ENCODE results near the gene IQSEC3. TPM values are rescaled to one million over a fixed set of nuclear protein-coding genes. Genes with fewer than 3 reads are reported as not detected.

Gene IQSEC3
- total RNA-seq, 1 donor from 2014 or later: 4.6 TPM

GRCh38 chr12:188910-189621 is 122.5 kb downstream of the IQSEC3 start:
- H3K9me3 ChIP-seq: no peaks in the 10 kb centered on the region
- ATAC-seq: peak; percentile 92
- DNase-seq: peak; percentile 80
- intact Hi-C loops (cut with DNase I): no loop called here
- peak overlapping the region; percentile 42 for H3K4me3 ChIP-seq
- peaks cover 5% of the 10 kb centered on the region for H3K4me1 ChIP-seq
- H3K27me3 ChIP-seq: peaks cover 9% of the 10 kb centered on the region
- no peaks in the 10 kb centered on the region for H3K36me3 ChIP-seq
- peak; percentile 75 for TF ChIP-seq CTCF (IDR thresholded peaks at IDR 0.05)
- H3K27ac ChIP-seq: no peak overlapping the region

GRCh38 chr12:189622-189962 is 123.0 kb downstream of the IQSEC3 start:
- Histone ChIP-seq H3K4me1 (peaks cover 5% of the 10 kb centered on the region), H3K36me3 (no peaks in the 10 kb centered on the region), H3K4me3 (no peak overlapping the region), H3K9me3 (no peaks in the 10 kb centered on the region), H3K27me3 (peaks cover 12% of the 10 kb centered on the region), H3K27ac (no peak overlapping the region)
- no peak for DNase-seq
- TF ChIP-seq CTCF (IDR thresholded peaks at IDR 0.05): no peak
- ATAC-seq: no peak
- intact Hi-C loops (cut with DNase I): no loop called here

- no peak for ATAC-seq
- no peaks in the 10 kb centered on the region for H3K36me3 ChIP-seq
Observed at GRCh38 chr12:190881-191280, 124.3 kb downstream of the IQSEC3 start.

GRCh38 chr12:191541-191940 is 125.0 kb downstream of the IQSEC3 start:
- intact Hi-C loops (cut with DNase I): no loop called here
- Histone ChIP-seq H3K27ac (no peak overlapping the region), H3K27me3 (peaks cover 12% of the 10 kb centered on the region), H3K4me1 (peaks cover 5% of the 10 kb centered on the region), H3K9me3 (no peaks in the 10 kb centered on the region), H3K36me3 (no peaks in the 10 kb centered on the region), H3K4me3 (no peak overlapping the region)
- no peak for ATAC-seq
- DNase-seq: no peak
- TF ChIP-seq CTCF (IDR thresholded peaks at IDR 0.05): no peak

More at GRCh38 chr12:190881-191280, 124.3 kb downstream of the IQSEC3 start:
- Histone ChIP-seq H3K4me1 (peaks cover 5% of the 10 kb centered on the region), H3K9me3 (no peaks in the 10 kb centered on the region), H3K27ac (no peak overlapping the region), H3K27me3 (peaks cover 12% of the 10 kb centered on the region), H3K4me3 (no peak overlapping the region)
- no peak for TF ChIP-seq CTCF (IDR thresholded peaks at IDR 0.05)
- intact Hi-C loops (cut with DNase I): no loop called here
- no peak for DNase-seq

DNA sequence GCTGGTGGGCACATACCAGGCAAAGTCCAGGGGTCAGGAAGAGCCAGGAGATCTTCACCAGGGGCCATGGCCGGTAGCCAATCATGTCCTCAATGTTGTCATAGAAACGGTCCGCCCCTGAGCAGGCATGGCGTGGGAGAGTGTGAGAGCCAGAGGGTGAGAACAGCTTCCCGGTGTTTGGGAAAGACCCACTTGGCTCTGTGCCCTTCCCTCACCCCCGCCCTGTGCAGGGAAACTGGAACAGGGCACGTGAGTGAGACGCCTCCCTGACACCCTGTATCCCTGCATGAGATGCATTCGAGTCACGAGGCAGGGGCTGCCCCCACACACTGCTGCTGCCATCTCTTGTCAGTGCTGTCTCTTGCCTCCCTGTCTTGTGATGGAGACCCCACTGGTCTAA is 126.7 kb downstream of the IQSEC3 start:
- H3K4me1 ChIP-seq: peaks cover 5% of the 10 kb centered on the region
- ATAC-seq (no peak), DNase-seq (no peak)
- H3K27me3 ChIP-seq: peaks cover 12% of the 10 kb centered on the region
- TF ChIP-seq CTCF (IDR thresholded peaks at IDR 0.05): no peak
- H3K36me3 ChIP-seq: no peaks in the 10 kb centered on the region
- no peak overlapping the region for H3K4me3 ChIP-seq
- intact Hi-C loops (cut with DNase I): no loop called here
- H3K9me3 ChIP-seq: no peaks in the 10 kb centered on the region
- H3K27ac ChIP-seq: no peak overlapping the region

DNA sequence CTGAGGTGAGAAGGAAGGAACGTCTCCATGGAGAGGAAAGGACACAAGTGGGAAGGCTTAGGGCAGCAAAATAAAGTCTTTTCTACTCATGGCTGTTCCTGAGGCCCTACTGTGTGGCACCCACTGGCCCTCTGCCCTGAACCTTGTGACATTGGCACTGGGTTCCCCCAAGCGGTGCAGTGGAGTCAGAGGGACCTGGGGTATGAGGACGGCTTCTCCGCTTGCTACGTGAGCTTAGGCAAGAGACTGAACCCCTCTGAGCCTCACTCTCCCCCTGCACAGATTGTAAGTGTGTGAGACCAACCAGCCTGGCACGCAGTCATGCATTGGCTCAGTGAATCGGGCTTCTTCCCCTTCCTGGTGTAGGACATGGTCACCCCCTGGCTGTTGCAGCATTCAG is 127.7 kb downstream of the IQSEC3 start:
- Histone ChIP-seq H3K9me3 (no peaks in the 10 kb centered on the region), H3K27ac (no peak overlapping the region), H3K4me1 (peaks cover 3% of the 10 kb centered on the region)

More for the DNA sequence above, 127.7 kb downstream of the IQSEC3 start:
- Histone ChIP-seq H3K27me3 (peaks cover 12% of the 10 kb centered on the region), H3K36me3 (no peaks in the 10 kb centered on the region), H3K4me3 (no peak overlapping the region)
- TF ChIP-seq CTCF (IDR thresholded peaks at IDR 0.05): no peak
- intact Hi-C loops (cut with DNase I): no loop called here
- ATAC-seq (no peak), DNase-seq (no peak)

Measured in upper lobe of right lung (tissue), 1 donor.